WTC11 (cell line): ENCODE results near the gene ST6GALNAC1.

Experiments used
- ARID4B ChIP-seq: sonication (generic); formaldehyde crosslinking; IDR thresholded peaks from 2 replicates; pipeline ENCODE4 v1.8.0; 2023; ENCODE audit warnings: missing genetic modification reagents, mild to moderate bottlenecking, borderline replicate concordance
- CBFB ChIP-seq: sonication (generic); formaldehyde crosslinking; IDR thresholded peaks from 2 replicates; pipeline ENCODE4 v1.8.1; 2022; ENCODE audit warnings: mild to moderate bottlenecking, low read depth, missing genetic modification reagents
- CREB1 ChIP-seq: sonication (generic); formaldehyde crosslinking; IDR thresholded peaks from 2 replicates; pipeline ENCODE4 v1.8.0; 2023; ENCODE audit warnings: mild to moderate bottlenecking, missing genetic modification reagents
- ESRRA ChIP-seq: sonication (generic); formaldehyde crosslinking; IDR thresholded peaks from 2 replicates; pipeline ENCODE4 v1.8.1; 2022; ENCODE audit warnings: mild to moderate bottlenecking, missing genetic modification reagents, borderline replicate concordance
- GABPB1 ChIP-seq: sonication (generic); formaldehyde crosslinking; IDR thresholded peaks from 2 replicates; pipeline ENCODE4 v1.8.1; 2023; ENCODE audit warnings: mild to moderate bottlenecking, missing genetic modification reagents
- MAX ChIP-seq: sonication (generic); formaldehyde crosslinking; IDR thresholded peaks from 2 replicates; pipeline ENCODE4 v1.8.0; 2022; ENCODE audit warnings: mild to moderate bottlenecking, missing genetic modification reagents
- NFATC4 ChIP-seq: fragments of 250-450 bp; sonication (Bioruptor Pico); IDR thresholded peaks from 2 replicates; pipeline ENCODE4 v1.9.0; 2021; ENCODE audit warnings: mild to moderate bottlenecking
- ZBTB21 ChIP-seq: sonication (generic); formaldehyde crosslinking; IDR thresholded peaks from 2 replicates; pipeline ENCODE4 v1.8.1; 2023; ENCODE audit warnings: mild to moderate bottlenecking, missing genetic modification reagents, borderline replicate concordance
- ZNF263 ChIP-seq: sonication (generic); formaldehyde crosslinking; IDR thresholded peaks from 2 replicates; pipeline ENCODE4 v1.8.1; 2022; ENCODE audit warnings: low read depth, mild to moderate bottlenecking, moderate library complexity, missing genetic modification reagents
- TF ChIP-seq, protein P1 (sequence below): fragments of 200-600 bp; IDR thresholded peaks from 2 replicates; pipeline ENCODE4 v1.8.0; 2022; ENCODE audit warnings: antibody characterized with exemption

GRCh38 chr17:76582660-76583059 is 60.9 kb downstream of the ST6GALNAC1 start:
- TF ChIP-seq, protein P1, sequence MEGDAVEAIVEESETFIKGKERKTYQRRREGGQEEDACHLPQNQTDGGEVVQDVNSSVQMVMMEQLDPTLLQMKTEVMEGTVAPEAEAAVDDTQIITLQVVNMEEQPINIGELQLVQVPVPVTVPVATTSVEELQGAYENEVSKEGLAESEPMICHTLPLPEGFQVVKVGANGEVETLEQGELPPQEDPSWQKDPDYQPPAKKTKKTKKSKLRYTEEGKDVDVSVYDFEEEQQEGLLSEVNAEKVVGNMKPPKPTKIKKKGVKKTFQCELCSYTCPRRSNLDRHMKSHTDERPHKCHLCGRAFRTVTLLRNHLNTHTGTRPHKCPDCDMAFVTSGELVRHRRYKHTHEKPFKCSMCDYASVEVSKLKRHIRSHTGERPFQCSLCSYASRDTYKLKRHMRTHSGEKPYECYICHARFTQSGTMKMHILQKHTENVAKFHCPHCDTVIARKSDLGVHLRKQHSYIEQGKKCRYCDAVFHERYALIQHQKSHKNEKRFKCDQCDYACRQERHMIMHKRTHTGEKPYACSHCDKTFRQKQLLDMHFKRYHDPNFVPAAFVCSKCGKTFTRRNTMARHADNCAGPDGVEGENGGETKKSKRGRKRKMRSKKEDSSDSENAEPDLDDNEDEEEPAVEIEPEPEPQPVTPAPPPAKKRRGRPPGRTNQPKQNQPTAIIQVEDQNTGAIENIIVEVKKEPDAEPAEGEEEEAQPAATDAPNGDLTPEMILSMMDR = no peak
- TF ChIP-seq ZBTB21 (CRISPR knock-in tag) = no peak
- TF ChIP-seq ARID4B (CRISPR knock-in tag) = no peak
- no peak for TF ChIP-seq ESRRA (CRISPR knock-in tag)
- TF ChIP-seq GABPB1 (CRISPR knock-in tag) = no peak
- TF ChIP-seq MAX = no peak
- TF ChIP-seq NFATC4 (CRISPR knock-in tag) = no peak
- no peak for TF ChIP-seq ZNF263 (CRISPR knock-in tag)
- no peak for TF ChIP-seq CBFB (CRISPR knock-in tag)
- TF ChIP-seq CREB1 (CRISPR knock-in tag) = no peak
